Measurements from ENCODE around the gene HEPN1.
"Not testable (repeated sequence)": the region's sequence is repeated elsewhere in the genome, so short reads cannot be mapped to it uniquely, and the experiment has no call there.

Gene HEPN1

GRCh38 chr11:124942466-124943253 lies 23.6 kb downstream of the HEPN1 start:
- no peak for DNase-seq
- ATAC-seq, result no peak

GRCh38 chr11:124943254-124943616 lies 24.2 kb downstream of the HEPN1 start:
- ATAC-seq (no peak), DNase-seq (no peak)

DNA sequence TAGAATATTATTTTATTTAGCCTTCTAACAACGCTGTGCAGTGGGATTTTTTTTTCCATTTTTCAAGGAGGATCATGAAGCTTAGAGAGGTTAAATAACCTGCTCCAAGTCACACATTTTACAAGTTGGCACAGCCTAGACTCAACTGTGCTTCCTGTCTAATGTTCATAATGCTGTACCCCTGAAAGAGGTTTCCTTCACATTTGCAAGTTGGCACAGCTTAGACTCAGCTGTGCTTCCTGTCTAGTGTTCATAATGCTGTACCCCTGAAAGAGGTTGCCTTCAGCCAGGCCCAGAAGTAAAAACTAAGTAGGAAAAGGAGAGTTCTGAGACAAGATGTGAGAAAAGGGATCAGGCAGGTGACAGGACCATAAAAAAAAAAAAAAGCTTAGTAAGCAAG lies 24.7 kb downstream of the HEPN1 start:
- DNase-seq, result no peak
- no peak for ATAC-seq

DNA sequence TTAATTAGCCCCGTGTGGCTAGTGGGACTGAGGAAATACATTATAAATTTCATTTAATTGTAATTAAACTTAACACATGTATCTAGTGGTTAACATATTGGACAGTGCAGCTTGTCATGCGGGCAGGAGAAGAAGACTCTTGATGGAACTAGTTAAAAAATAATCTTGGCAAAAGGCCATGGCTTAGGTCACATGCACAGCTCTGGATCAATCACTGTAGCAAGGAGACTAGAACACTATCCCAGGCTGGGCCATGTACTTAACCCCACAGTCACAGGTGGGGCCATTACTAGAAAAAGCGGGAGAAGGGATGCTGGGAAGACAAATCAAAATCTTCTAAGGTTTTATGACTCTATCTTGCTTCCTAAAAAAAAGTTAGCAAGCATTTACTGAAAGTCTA lies 25.5 kb downstream of the HEPN1 start:
- DNase-seq (no peak), ATAC-seq (no peak)

- no peak for DNase-seq
- ATAC-seq, result no peak
Measured at GRCh38 chr11:124945826-124946225, 26.8 kb downstream of the HEPN1 start.

DNA sequence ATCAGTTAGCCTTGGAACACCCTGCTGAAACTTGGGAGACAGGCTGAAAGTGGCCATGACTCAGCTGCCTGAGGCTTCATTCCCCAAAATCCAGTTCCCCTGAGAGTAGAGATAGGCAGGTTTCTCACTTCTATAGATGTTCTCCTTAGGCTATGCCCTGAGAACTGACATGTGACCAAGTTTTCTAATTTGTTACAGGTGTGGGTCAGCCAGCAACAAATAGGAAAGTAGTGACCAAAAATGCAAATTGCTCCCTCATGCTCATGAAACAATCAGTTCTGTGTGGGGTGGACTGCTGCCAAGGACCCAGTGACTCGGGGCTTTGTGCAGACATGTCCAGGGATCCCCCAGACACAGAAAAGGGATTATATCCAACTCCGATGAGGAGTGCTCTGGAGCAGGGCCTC lies 27.7 kb downstream of the HEPN1 start:
- ATAC-seq, result no peak
- no peak for DNase-seq

- ATAC-seq, result peak; percentile 20
- DNase-seq, result no peak
Measured at GRCh38 chr11:124950601-124951330, 31.7 kb downstream of the HEPN1 start.

DNA sequence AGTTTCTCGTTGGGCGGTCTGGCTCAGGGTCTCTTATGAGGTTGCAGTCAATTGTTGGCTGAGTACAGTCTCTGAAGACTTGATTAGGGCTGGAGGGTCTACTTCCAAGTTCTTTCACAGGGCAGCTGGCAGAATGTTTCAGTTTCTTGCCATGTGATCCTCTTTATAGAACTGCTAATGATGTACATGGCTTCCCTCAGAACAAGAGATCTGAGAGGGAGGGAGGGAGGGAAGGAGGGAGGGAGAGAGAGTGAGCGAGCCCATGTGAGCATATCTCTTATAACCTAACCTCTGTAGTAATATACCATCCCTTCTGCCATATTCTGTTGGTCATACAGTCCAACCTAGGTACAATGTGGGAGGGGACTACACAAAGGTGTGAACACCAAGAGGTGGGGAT lies 32.3 kb downstream of the HEPN1 start:
- no peak for ATAC-seq
- no peak for DNase-seq

DNA sequence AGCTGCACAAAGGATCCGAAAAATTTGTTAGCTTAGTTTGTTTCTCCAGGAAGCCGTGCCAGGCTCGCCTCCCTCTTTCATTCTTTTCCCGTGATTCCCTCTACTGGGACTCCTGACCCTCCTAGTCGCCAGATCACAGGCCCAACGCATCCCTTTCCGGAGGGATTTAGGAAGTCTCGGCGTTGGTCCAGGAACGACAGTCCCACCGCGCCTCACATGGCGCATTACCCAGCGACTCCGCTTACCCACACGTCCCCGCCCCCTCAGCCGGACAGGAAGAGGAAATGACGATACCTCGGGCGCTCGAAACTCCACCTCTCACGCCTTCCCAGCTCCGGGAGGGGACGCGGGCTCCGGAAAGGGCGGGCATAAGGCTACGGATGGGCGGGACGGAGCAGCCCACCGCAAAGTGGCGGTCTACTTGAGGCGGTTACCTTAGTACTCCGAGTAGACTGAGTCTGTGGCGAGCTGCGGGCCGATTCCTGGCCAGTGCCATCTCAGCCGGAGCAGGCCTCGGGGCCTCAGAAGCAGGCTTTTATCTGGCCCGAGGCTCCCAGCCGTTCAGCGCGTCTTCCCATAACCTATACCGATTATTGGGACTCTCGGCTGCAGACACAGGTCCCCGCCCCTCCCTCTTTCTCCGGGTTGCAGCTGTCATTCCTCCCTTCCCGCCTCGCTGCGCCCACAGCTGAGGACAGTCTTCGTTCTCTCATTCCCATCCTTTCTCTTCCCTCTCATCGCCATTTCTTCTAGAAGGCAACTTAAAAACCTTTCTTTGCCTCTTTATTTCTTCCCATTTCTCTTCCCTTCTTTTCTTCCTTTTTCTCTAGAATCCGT lies 34.9 kb downstream of the HEPN1 start, which contains the start of gene CCDC15:
TSS of gene CCDC15 (plus strand) at position 450 of the 837 bp plus-strand sequence. CDS start 531 bp downstream, outside the sequence.
- peak; percentile 96 for DNase-seq
- ATAC-seq, result peak; percentile 97

GRCh38 chr11:124954590-124954955 lies 35.5 kb downstream of the HEPN1 start:
- no peak for ATAC-seq

GRCh38 chr11:124955035-124955434 lies 36.0 kb downstream of the HEPN1 start:
- no peak for ATAC-seq
- no peak for DNase-seq

More at GRCh38 chr11:124954590-124954955, 35.5 kb downstream of the HEPN1 start:
- DNase-seq, result no peak

DNA sequence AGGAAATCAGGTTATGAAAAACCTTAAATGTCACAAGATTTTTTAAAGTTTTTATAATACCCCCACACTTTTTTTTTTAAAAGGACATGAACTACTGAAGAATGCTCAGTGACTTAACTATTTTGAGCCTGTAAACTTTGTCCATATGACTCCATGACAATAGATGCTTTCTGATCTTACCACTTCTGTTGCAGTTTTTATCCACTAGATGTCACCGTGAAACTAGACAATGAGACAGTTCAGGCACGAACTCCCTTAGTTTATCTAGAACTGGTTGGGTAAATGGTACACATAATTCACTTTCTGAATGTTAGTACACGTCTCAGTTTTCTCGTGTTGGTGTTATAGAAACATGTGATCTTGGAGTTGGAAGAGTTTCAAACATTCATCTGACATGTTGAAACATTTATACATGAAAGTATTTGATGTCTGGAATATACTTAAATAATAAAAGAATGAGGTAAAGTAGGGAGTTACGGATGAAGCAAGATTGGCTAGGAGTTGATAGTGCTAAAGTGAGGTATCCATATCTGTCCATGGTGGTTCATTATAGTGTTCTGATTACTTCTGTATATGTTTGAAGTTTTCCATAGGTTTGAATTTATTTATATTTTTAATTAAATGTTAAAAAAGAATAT lies 43.0 kb downstream of the HEPN1 start:
- DNase-seq, result no peak
- ATAC-seq, result peak; percentile 69

DNA sequence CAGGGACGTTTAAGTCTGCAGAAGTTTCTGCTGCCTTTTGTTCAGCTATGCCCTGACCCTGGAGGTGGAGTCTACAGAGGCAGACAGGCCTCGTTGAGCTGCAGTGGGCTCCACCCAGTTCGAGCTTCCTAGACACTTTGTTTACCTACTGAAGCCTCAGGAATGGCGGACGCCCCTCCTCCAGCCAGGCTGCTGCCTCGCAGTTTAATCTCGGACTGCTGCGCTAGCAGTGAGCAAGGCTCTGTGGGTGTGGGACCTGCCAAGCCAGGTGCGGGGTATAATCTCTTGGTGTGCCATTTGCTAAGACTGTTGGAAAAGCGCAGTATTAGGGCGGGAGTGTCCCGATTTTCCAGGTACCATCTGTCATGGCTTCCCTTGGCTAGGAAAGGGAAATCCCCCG lies 49.1 kb downstream of the HEPN1 start:
- ATAC-seq, DNase-seq: not testable (repeated sequence)

Measured in stimulated activated naive CD8-positive, alpha-beta T cell treated with anti-CD3 and anti-CD28 coated beads, Interleukin-15, Interleukin-2, amounts not matched to agents 100 U/mL and 50 U/mL, for 24 hours (primary cell).